Lower leg skin (tissue), 3 donors: ENCODE measurements around the gene NBAS.

Experiments
- POLR2A ChIP-seq, 2 donors: fragments of 450-650 bp; IDR thresholded peaks; one replicate each; pipeline ENCODE4 v1.6.1; 2016 to 2017; ENCODE audit warnings: antibody characterized with exemption in 2 of 2, mild to moderate bottlenecking in 1 of 2, moderate library complexity in 1 of 2
- TF ChIP-seq, protein P1 (sequence below), 3 donors: fragments of 450-650 bp; IDR thresholded peaks; one replicate each; pipeline ENCODE4 v1.5.1; 2016; ENCODE audit warnings: antibody characterized with exemption in 3 of 3, mild to moderate bottlenecking in 3 of 3, moderate library complexity in 2 of 3

GRCh38 chr2:15177103-15177502 lies 384.0 kb downstream of the NBAS start:
- TF ChIP-seq, protein P1, sequence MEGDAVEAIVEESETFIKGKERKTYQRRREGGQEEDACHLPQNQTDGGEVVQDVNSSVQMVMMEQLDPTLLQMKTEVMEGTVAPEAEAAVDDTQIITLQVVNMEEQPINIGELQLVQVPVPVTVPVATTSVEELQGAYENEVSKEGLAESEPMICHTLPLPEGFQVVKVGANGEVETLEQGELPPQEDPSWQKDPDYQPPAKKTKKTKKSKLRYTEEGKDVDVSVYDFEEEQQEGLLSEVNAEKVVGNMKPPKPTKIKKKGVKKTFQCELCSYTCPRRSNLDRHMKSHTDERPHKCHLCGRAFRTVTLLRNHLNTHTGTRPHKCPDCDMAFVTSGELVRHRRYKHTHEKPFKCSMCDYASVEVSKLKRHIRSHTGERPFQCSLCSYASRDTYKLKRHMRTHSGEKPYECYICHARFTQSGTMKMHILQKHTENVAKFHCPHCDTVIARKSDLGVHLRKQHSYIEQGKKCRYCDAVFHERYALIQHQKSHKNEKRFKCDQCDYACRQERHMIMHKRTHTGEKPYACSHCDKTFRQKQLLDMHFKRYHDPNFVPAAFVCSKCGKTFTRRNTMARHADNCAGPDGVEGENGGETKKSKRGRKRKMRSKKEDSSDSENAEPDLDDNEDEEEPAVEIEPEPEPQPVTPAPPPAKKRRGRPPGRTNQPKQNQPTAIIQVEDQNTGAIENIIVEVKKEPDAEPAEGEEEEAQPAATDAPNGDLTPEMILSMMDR (IDR thresholded peaks at IDR 0.05): no peak
- no peak for TF ChIP-seq POLR2A (IDR thresholded peaks at IDR 0.05)
